Brain pericyte (primary cell): Measurements from ENCODE around the gene CNKSR1.

Experiments
- DNase-seq: peaks from one replicate; pipeline ENCODE4 v3.0.0-alpha.2; 2012; ENCODE audit warnings: low read depth, low spot score

Gene CNKSR1

GRCh38 chr1:26177182-26177684, at the start of gene CNKSR1:
Gene CNKSR1, plus strand, starts transcription at chr1:26177491. Its CDS starts 57 bp downstream, at chr1:26177548.
- DNase-seq, result no peak

GRCh38 chr1:26129778-26130177, 47.5 kb upstream of the CNKSR1 start:
- no peak for DNase-seq

- no peak for DNase-seq
Observed at GRCh38 chr1:26130695-26131094, 46.6 kb upstream of the CNKSR1 start.

- DNase-seq, result no peak
Observed at GRCh38 chr1:26132128-26132833, 45.0 kb upstream of the CNKSR1 start.

- no peak for DNase-seq
Observed at GRCh38 chr1:26132834-26133167, 44.5 kb upstream of the CNKSR1 start.

- DNase-seq, result no peak
Observed at GRCh38 chr1:26134466-26134865, 42.8 kb upstream of the CNKSR1 start.

GRCh38 chr1:26138974-26139558, 38.2 kb upstream of the CNKSR1 start:
- no peak for DNase-seq

- no peak for DNase-seq
Observed at GRCh38 chr1:26142159-26142558, 35.1 kb upstream of the CNKSR1 start.

- DNase-seq, result no peak
Observed at GRCh38 chr1:26145041-26145959, 32.0 kb upstream of the CNKSR1 start.

GRCh38 chr1:26145960-26146294, 31.4 kb upstream of the CNKSR1 start:
- no peak for DNase-seq

GRCh38 chr1:26148887-26149286, 28.4 kb upstream of the CNKSR1 start:
- DNase-seq, result no peak

GRCh38 chr1:26153966-26154532, 23.2 kb upstream of the CNKSR1 start:
- no peak for DNase-seq

GRCh38 chr1:26154750-26155149, 22.5 kb upstream of the CNKSR1 start:
- DNase-seq, result no peak

GRCh38 chr1:26155370-26156284, 21.7 kb upstream of the CNKSR1 start:
- no peak for DNase-seq

- DNase-seq, result no peak
Observed at GRCh38 chr1:26156285-26157038, 20.8 kb upstream of the CNKSR1 start.

GRCh38 chr1:26158271-26158907, 18.9 kb upstream of the CNKSR1 start:
- DNase-seq, result no peak

- no peak for DNase-seq
Observed at GRCh38 chr1:26158908-26159742, 18.2 kb upstream of the CNKSR1 start, which contains the start of gene FAM110D. Gene FAM110D, plus strand, starts transcription at chr1:26159079. Its CDS starts 2,213 bp downstream, at chr1:26161292.

GRCh38 chr1:26159743-26160039, 17.6 kb upstream of the CNKSR1 start:
- no peak for DNase-seq
